GM23248 (cell line): Measurements from ENCODE around the gene DIO3.

ENCODE experiments used
- EZH2 ChIP-seq: fragments of 200-600 bp; sonication (generic); IDR thresholded peaks from 2 replicates; pipeline ENCODE4 v1.6.1; 2018; ENCODE audit warnings: antibody characterized with exemption, mild to moderate bottlenecking; ENCODE audit not compliant: insufficient read depth, poor library complexity, severe bottlenecking
- EZH2phosphoT487 ChIP-seq: fragments of 200-600 bp; sonication (generic); IDR thresholded peaks from 2 replicates; pipeline ENCODE4 v1.6.1; 2018; ENCODE audit warnings: antibody characterized with exemption, moderate library complexity, mild to moderate bottlenecking, low read depth; ENCODE audit not compliant: insufficient read depth

DNA sequence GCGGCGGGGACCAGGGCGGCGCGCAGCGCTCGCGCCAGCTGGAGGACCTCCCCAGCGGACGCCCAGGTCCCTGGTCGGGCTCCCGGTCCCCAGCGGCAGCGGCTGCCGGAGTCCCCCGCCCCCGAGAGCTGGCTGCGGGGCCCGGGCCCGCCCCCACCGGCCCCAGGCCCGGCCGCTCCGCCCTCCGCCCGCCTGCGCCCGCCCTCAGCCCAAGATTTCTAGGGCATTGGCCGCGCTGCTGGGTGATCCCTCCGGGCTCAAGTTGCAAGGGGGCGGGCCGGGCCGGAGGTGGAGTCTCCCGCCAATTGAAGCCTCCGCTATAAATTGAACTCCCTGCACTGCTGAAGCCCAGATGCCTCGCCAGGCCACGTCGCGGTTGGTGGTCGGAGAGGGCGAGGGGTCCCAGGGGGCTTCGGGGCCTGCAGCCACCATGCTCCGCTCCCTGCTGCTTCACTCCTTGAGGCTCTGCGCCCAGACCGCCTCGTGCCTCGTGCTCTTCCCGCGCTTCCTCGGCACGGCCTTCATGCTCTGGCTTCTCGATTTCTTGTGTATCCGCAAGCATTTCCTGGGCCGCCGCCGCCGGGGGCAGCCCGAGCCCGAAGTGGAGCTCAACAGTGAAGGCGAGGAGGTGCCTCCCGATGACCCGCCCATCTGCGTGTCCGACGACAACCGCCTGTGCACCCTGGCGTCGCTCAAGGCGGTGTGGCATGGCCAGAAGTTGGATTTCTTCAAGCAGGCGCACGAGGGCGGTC, at the start of gene DIO3:
- TF ChIP-seq EZH2 (no peak), EZH2phosphoT487 (no peak)
